H1 (cell line): ENCODE data around the gene GHRHR. TPM values are rescaled to one million over a fixed set of nuclear protein-coding genes. Genes with fewer than 3 reads are reported as not detected.

Source experiments
- ATF2 ChIP-seq: IDR thresholded peaks from 2 replicates; pipeline ENCODE4 v1.6.1; 2012; ENCODE audit warnings: low read length, inconsistent platforms
- CBX5 ChIP-seq: fragments of 300-800, 300-1000 bp; sonication (generic); IDR thresholded peaks from 2 replicates; pipeline ENCODE4 v1.7.1; 2016; ENCODE audit warnings: antibody characterized with exemption, low read length, low read depth
- TBP ChIP-seq: IDR thresholded peaks from 2 replicates; pipeline ENCODE4 v1.6.1; 2011; ENCODE audit warnings: low read depth, low read length, improper control_type of control experiment
- polyA plus RNA-seq, 7 experiments: library from polyadenylated mRNA; depleted of rRNA in 3 of 7; stranded (reverse) in 5 of 7; unstranded in 2 of 7; fragments of >200 nt in 5 of 7; fragments of 200-250 nt in 2 of 7; gene quantifications; 1 replicate in 5 of 7; 2 replicates in 1 of 7; 4 replicates in 1 of 7; pipeline versions ENCODE4 v1.2.1 to v1.2.3, GENCODE V29; 2011 to 2013; ENCODE audit warnings: missing spikeins in 2 of 7, mixed read lengths in 2 of 7
- total RNA-seq: library from RNA; stranded (reverse); fragmentation: NEBNext Ultra II Directional; extraction: Animal tissue kit (Norgen Biotek cat#: 25700); gene quantifications from 2 replicates; pipeline ENCODE4 v1.2.1, GENCODE V29; 2021

Gene GHRHR
- total and polyA plus RNA-seq, 2 of the 8 experiments (the other 6 are each of a cell fraction or from before 2014, with no cell fraction given), result 0.60 to 6.5 TPM

- TF ChIP-seq ATF2 (no peak), TBP (no peak), CBX5 (no peak)
Observed at GRCh38 chr7:30963842-30964241, at the start of gene GHRHR (continued).
